ENCODE results near the gene ASIC3.

GRCh38 chr7:151045262-151045661 is 3.1 kb upstream of the ASIC3 start:
- TF ChIP-seq CTCF (conservative IDR thresholded peaks at IDR 0.05; ENCODE audit: low read length) = no peak
- no peak for TF ChIP-seq EZH2phosphoT487 (IDR thresholded peaks at IDR 0.05; ENCODE audit: borderline replicate concordance)
